ENCODE results near the gene NDUFB2. TPM values are rescaled to one million over a fixed set of nuclear protein-coding genes. Genes with fewer than 3 reads are reported as not detected.
"Not testable (repeated sequence)": the region's sequence is repeated elsewhere in the genome, so short reads cannot be mapped to it uniquely, and the experiment has no call there.

Gene NDUFB2
- total RNA-seq, 1 experiment from 2014 or later, result 152 TPM

GRCh38 chr7:140659856-140660255 lies 36.7 kb upstream of the NDUFB2 start:
- H3K27me3 Mint-ChIP-seq (ENCODE audit: low read depth), result 0 out of 2 replicates have a peak, but pooled peaks cover 5% of the 10 kb centered on the region
- DNase-seq (ENCODE audit: low spot score) (no peak), ATAC-seq (no peak)
- peaks cover 12% of the 10 kb centered on the region for H3K4me1 Mint-ChIP-seq
- peaks cover 3% of the 10 kb centered on the region; the same call in 1 of the 2 replicates for H3K9me3 Mint-ChIP-seq
- H3K4me3 Mint-ChIP-seq, result no peak overlapping the region
- CTCF ChIA-PET, result interaction anchor here (0.6 to 2.2 kb wide), 6 partner anchors 13 to 1822 kb away, joined by 3 to 6 read pairs (median 4); partner anchors contain the start of gene ADCK2
- no peaks in the 10 kb centered on the region for H3K36me3 Mint-ChIP-seq
- TF ChIP-seq JUN (CRISPR knock-in tag; IDR thresholded peaks at IDR 0.05), result no peak
- no peak for TF ChIP-seq ZBTB21 (CRISPR knock-in tag; IDR thresholded peaks at IDR 0.05; ENCODE audit: borderline replicate concordance)
- TF ChIP-seq ATF3 (CRISPR knock-in tag; conservative IDR thresholded peaks at IDR 0.05), result no peak
- no peak for TF ChIP-seq FOXJ3 (CRISPR knock-in tag; IDR thresholded peaks at IDR 0.05; ENCODE audit: borderline replicate concordance)
- no peak for TF ChIP-seq TP53 (CRISPR knock-in tag; IDR thresholded peaks at IDR 0.05)
- TF ChIP-seq ESRRA (CRISPR knock-in tag; IDR thresholded peaks at IDR 0.05; ENCODE audit: borderline replicate concordance), result no peak
- no peak for TF ChIP-seq ARID4B (CRISPR knock-in tag; IDR thresholded peaks at IDR 0.05; ENCODE audit: borderline replicate concordance)
- no peak for TF ChIP-seq HMGXB4 (CRISPR knock-in tag; IDR thresholded peaks at IDR 0.05)
- TF ChIP-seq MAX (CRISPR knock-in tag; IDR thresholded peaks at IDR 0.05), result no peak
- H3K27ac Mint-ChIP-seq, result no peak overlapping the region
- POLR2A ChIA-PET, result no interaction called here

- ATAC-seq, result no peak
- Mint-ChIP-seq H3K27ac (no peak overlapping the region), H3K27me3 (ENCODE audit: low read depth) (peaks cover 8% of the 10 kb centered on the region; the same call in 1 of the 2 replicates), H3K9me3 (peaks cover 3% of the 10 kb centered on the region; the same call in 1 of the 2 replicates), H3K36me3 (no peaks in the 10 kb centered on the region), H3K4me1 (peaks cover 10% of the 10 kb centered on the region), H3K4me3 (no peak overlapping the region)
- no peak for DNase-seq (ENCODE audit: low spot score)
- POLR2A ChIA-PET, result interaction anchor here (0.6 kb wide), 1 partner anchor 1660 kb away, joined by 3 read pairs; no protein-coding TSS in a partner anchor
- CTCF ChIA-PET, result interaction anchor here (1.1 to 2.2 kb wide), 5 partner anchors 12 to 323 kb away, joined by 3 to 6 read pairs (median 4); partner anchors contain the start of gene ADCK2
- TF ChIP-seq ZNF232 (CRISPR knock-in tag; IDR thresholded peaks at IDR 0.05) (no peak), ZNF121 (CRISPR knock-in tag; IDR thresholded peaks at IDR 0.05) (no peak), ATF2 (CRISPR knock-in tag; IDR thresholded peaks at IDR 0.05; ENCODE audit: borderline replicate concordance, low read depth) (no peak), JAZF1 (CRISPR knock-in tag; IDR thresholded peaks at IDR 0.05) (no peak), STAT6 (CRISPR knock-in tag; conservative IDR thresholded peaks at IDR 0.05; ENCODE audit: low read depth) (no peak), ESRRA (CRISPR knock-in tag; IDR thresholded peaks at IDR 0.05; ENCODE audit: borderline replicate concordance) (no peak), ATF1 (CRISPR knock-in tag; IDR thresholded peaks at IDR 0.05) (no peak), ATF3 (CRISPR knock-in tag; conservative IDR thresholded peaks at IDR 0.05) (no peak), NFE2L1 (CRISPR knock-in tag; IDR thresholded peaks at IDR 0.05) (no peak), RELA (CRISPR knock-in tag; IDR thresholded peaks at IDR 0.05; ENCODE audit: borderline replicate concordance) (no peak), TP53 (CRISPR knock-in tag; IDR thresholded peaks at IDR 0.05) (no peak), IRF1 (CRISPR knock-in tag; IDR thresholded peaks at IDR 0.05) (no peak)
These were observed 35.4 kb upstream of the NDUFB2 start for GRCh38 chr7:140661124-140661523.

GRCh38 chr7:140662938-140663337 lies 33.6 kb upstream of the NDUFB2 start:
- H3K27me3 Mint-ChIP-seq (ENCODE audit: low read depth); DNase-seq (ENCODE audit: low spot score); H3K36me3 Mint-ChIP-seq; CTCF ChIA-PET; POLR2A ChIA-PET; ATAC-seq; H3K27ac Mint-ChIP-seq; H3K9me3 Mint-ChIP-seq; H3K4me3 Mint-ChIP-seq; H3K4me1 Mint-ChIP-seq: not testable (repeated sequence)

All from WTC11 (cell line).